ENCODE results near the gene PIK3R1. TPM values are rescaled to one million over a fixed set of nuclear protein-coding genes. Genes with fewer than 3 reads are reported as not detected.

PIK3R1 gene
- total and polyA plus RNA-seq, 4 donors: 6.8 to 222 (median 74.9) TPM

- WGBS, 2 donors: 79 to 92% methylated on average over 3 of the region's 3 CpGs
- Histone ChIP-seq H3K9me3 (ENCODE audit: control insufficient read depth in 4 of 4, insufficient read depth in 3 of 4, low read length in 3 of 4) (no peaks in the 10 kb centered on the region), H3K36me3 (ENCODE audit: control insufficient read depth in 4 of 4, insufficient read depth in 4 of 4, low read length in 4 of 4) (peaks cover 2 to 29% (median 18%) of the 10 kb centered on the region in 4 donors), H3K27ac (ENCODE audit: low read depth in 1 of 2, low read length in 1 of 2) (no peak overlapping the region), H3K4me1 (ENCODE audit: control insufficient read depth in 5 of 5, insufficient read depth in 5 of 5, low read length in 5 of 5) (peaks cover 5 to 64% (median 20%) of the 10 kb centered on the region in 5 donors), H3K27me3 (ENCODE audit: control insufficient read depth in 3 of 3, insufficient read depth in 3 of 3, low read length in 2 of 3) (no peaks in the 10 kb centered on the region), H3K9ac (ENCODE audit: insufficient read depth in 1 of 2, low read length in 2 of 2) (peak overlapping the region in 1 of 2 donors; percentile 61), H3K4me3 (no peak overlapping the region)
- ATAC-seq (ENCODE audit: insufficient read depth, low FRiP score): no peak
- TF ChIP-seq, protein P1, sequence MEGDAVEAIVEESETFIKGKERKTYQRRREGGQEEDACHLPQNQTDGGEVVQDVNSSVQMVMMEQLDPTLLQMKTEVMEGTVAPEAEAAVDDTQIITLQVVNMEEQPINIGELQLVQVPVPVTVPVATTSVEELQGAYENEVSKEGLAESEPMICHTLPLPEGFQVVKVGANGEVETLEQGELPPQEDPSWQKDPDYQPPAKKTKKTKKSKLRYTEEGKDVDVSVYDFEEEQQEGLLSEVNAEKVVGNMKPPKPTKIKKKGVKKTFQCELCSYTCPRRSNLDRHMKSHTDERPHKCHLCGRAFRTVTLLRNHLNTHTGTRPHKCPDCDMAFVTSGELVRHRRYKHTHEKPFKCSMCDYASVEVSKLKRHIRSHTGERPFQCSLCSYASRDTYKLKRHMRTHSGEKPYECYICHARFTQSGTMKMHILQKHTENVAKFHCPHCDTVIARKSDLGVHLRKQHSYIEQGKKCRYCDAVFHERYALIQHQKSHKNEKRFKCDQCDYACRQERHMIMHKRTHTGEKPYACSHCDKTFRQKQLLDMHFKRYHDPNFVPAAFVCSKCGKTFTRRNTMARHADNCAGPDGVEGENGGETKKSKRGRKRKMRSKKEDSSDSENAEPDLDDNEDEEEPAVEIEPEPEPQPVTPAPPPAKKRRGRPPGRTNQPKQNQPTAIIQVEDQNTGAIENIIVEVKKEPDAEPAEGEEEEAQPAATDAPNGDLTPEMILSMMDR (IDR thresholded peaks at IDR 0.05; ENCODE audit: control extremely low read depth, extremely low read depth): no peak
- no peak for DNase-seq
These were observed 75.3 kb downstream of the PIK3R1 start for GRCh38 chr5:68290847-68291246.

DNA sequence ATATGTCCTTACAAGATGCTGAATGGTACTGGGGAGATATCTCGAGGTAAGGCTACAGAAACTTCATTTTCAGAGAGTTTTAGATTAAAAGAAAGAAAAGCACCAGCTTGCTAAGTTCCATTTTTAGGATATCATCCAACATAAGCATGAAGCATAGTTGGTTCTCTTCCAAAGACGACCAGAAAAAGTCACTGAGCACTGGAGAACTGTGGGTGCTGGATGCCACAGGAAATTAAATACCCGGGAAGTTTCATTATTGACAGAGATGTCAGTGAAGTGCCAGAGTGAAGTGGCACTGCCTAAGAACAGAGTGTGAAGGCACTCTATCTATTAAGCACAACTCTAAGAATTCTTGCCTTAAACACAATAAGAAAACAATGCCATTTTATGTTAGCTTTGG, 76.8 kb downstream of the PIK3R1 start:
- Histone ChIP-seq H3K4me1 (ENCODE audit: control insufficient read depth in 5 of 5, insufficient read depth in 5 of 5, low read length in 5 of 5) (peaks cover 5 to 50% (median 18%) of the 10 kb centered on the region in 5 donors), H3K27me3 (ENCODE audit: control insufficient read depth in 3 of 3, insufficient read depth in 3 of 3, low read length in 2 of 3) (no peaks in the 10 kb centered on the region), H3K27ac (ENCODE audit: low read depth in 1 of 2, low read length in 1 of 2) (peak overlapping the region in 1 of 2 donors; percentile 68), H3K9ac (ENCODE audit: insufficient read depth in 1 of 2, low read length in 2 of 2) (peak overlapping the region in 1 of 2 donors; percentile 23), H3K9me3 (ENCODE audit: control insufficient read depth in 4 of 4, insufficient read depth in 3 of 4, low read length in 3 of 4) (no peaks in the 10 kb centered on the region), H3K36me3 (ENCODE audit: control insufficient read depth in 4 of 4, insufficient read depth in 4 of 4, low read length in 4 of 4) (peaks cover 9 to 43% (median 29%) of the 10 kb centered on the region in 4 donors), H3K4me3 (no peak overlapping the region)
- DNase-seq (no peak), ATAC-seq (ENCODE audit: insufficient read depth, low FRiP score) (no peak)
- TF ChIP-seq, protein P1 (IDR thresholded peaks at IDR 0.05; ENCODE audit: control extremely low read depth, extremely low read depth): no peak
- WGBS, 2 donors: 44 to 69% methylated on average over 3 of the region's 3 CpGs

GRCh38 chr5:68295772-68296171, 80.2 kb downstream of the PIK3R1 start:
- 65 to 80% methylated on average over 3 of the region's 3 CpGs for WGBS, 2 donors

More at GRCh38 chr5:68295772-68296171, 80.2 kb downstream of the PIK3R1 start:
- Histone ChIP-seq H3K4me3 (no peak overlapping the region), H3K27ac (ENCODE audit: low read depth in 1 of 2, low read length in 1 of 2) (peak overlapping the region in 1 of 2 donors; percentile 9), H3K27me3 (ENCODE audit: control insufficient read depth in 3 of 3, insufficient read depth in 3 of 3, low read length in 2 of 3) (no peaks in the 10 kb centered on the region), H3K36me3 (ENCODE audit: control insufficient read depth in 4 of 4, insufficient read depth in 4 of 4, low read length in 4 of 4) (peaks cover 16 to 60% (median 44%) of the 10 kb centered on the region in 4 donors), H3K4me1 (ENCODE audit: control insufficient read depth in 5 of 5, insufficient read depth in 5 of 5, low read length in 5 of 5) (peaks cover 0 to 18% (median 6%) of the 10 kb centered on the region in 5 donors), H3K9me3 (ENCODE audit: control insufficient read depth in 4 of 4, insufficient read depth in 3 of 4, low read length in 3 of 4) (no peaks in the 10 kb centered on the region), H3K9ac (ENCODE audit: insufficient read depth in 1 of 2, low read length in 2 of 2) (no peak overlapping the region)
- ATAC-seq (ENCODE audit: insufficient read depth, low FRiP score) (no peak), DNase-seq (peak; percentile 57 to 85 (median 68))
- TF ChIP-seq, protein P1 (IDR thresholded peaks at IDR 0.05; ENCODE audit: control extremely low read depth, extremely low read depth): no peak

Data from lung (tissue), 12 donors.